ENCODE results near the gene HOXA2. TPM values are rescaled to one million over a fixed set of nuclear protein-coding genes. Genes with fewer than 3 reads are reported as not detected.

HOXA2 gene
- total and polyA plus RNA-seq, 2 experiments from 2014 or later: 0.07 TPM; not detected in 1

DNA sequence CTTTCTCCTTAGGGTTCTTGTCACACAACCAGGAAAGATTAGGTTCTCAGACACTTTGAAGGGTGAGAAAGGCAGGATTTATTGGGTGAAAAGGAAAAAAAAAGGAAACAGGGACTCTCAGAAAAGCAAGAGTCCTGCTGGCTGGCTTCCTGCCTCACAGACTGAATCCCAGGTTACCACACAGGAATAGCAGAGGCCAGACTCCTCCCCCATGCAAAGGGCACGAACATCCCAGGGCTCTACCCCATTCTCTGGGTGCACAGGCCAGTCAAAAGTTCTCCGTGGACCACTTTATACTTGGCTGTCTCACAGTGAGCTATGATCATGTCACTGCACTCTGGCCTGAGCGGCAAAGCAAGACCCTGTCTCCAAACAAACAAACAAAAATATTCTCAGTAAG is 49.3 kb downstream of the HOXA2 start:
- H3K4me1 ChIP-seq (ENCODE audit: insufficient read depth): no peaks in the 10 kb centered on the region
- no peak overlapping the region for H3K4me3 ChIP-seq
- no peaks in the 10 kb centered on the region for H3K9me3 ChIP-seq (ENCODE audit: low read depth)
- no peak overlapping the region for H3K27ac ChIP-seq
- no peak overlapping the region for H2AFZ ChIP-seq
- no peak for TF ChIP-seq EZH2phosphoT487 (IDR thresholded peaks at IDR 0.05; ENCODE audit: low read depth, severe bottlenecking, unreplicated experiment)
- TF ChIP-seq, protein P1, sequence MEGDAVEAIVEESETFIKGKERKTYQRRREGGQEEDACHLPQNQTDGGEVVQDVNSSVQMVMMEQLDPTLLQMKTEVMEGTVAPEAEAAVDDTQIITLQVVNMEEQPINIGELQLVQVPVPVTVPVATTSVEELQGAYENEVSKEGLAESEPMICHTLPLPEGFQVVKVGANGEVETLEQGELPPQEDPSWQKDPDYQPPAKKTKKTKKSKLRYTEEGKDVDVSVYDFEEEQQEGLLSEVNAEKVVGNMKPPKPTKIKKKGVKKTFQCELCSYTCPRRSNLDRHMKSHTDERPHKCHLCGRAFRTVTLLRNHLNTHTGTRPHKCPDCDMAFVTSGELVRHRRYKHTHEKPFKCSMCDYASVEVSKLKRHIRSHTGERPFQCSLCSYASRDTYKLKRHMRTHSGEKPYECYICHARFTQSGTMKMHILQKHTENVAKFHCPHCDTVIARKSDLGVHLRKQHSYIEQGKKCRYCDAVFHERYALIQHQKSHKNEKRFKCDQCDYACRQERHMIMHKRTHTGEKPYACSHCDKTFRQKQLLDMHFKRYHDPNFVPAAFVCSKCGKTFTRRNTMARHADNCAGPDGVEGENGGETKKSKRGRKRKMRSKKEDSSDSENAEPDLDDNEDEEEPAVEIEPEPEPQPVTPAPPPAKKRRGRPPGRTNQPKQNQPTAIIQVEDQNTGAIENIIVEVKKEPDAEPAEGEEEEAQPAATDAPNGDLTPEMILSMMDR (IDR thresholded peaks at IDR 0.05; ENCODE audit: poor library complexity): no peak
- no peak for TF ChIP-seq EZH2 (IDR thresholded peaks at IDR 0.05; ENCODE audit: borderline replicate concordance)
- no peaks in the 10 kb centered on the region for H3K9me2 ChIP-seq (replicated peaks; ENCODE audit: insufficient read depth)
- 44% methylated on average over 3 of the region's 3 CpGs for WGBS (ENCODE audit: low lambda C conversion rate, missing lambda C conversion rate)
- H4K20me1 ChIP-seq (ENCODE audit: insufficient read depth, poor library complexity, severe bottlenecking): no peaks in the 10 kb centered on the region
- no peaks in the 10 kb centered on the region for H3K79me2 ChIP-seq
- no peak for DNase-seq (ENCODE audit: low spot score)
- no peak overlapping the region for H3K4me2 ChIP-seq
- no peaks in the 10 kb centered on the region for H3K27me3 ChIP-seq
- H3K36me3 ChIP-seq (replicated peaks; ENCODE audit: insufficient read depth, low read depth): no peaks in the 10 kb centered on the region

DNA sequence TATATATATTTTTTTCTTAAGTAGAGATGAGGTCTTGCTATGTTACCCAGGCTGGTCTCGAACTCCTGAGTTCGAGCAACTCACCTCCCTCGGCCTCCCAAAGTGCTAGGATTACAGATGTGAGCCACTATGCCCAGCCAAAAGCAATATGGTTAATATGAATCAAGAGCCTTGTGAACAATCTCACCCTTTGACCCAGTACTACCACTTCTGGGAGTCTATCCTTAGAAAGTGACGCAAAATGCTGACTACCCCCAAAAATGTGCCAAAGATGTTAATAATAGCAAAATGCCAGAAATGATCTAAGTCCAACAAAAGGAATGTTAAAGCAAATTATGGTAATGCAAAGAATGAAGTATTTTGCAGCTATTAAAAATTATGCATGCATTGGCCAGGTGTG is 51.0 kb downstream of the HOXA2 start:
- WGBS (ENCODE audit: low lambda C conversion rate, missing lambda C conversion rate): 96% methylated on average over 4 of the region's 4 CpGs
- TF ChIP-seq EZH2 (IDR thresholded peaks at IDR 0.05; ENCODE audit: borderline replicate concordance) (no peak), EZH2phosphoT487 (IDR thresholded peaks at IDR 0.05; ENCODE audit: low read depth, severe bottlenecking, unreplicated experiment) (no peak)
- TF ChIP-seq, protein P1 (IDR thresholded peaks at IDR 0.05; ENCODE audit: poor library complexity): no peak

More for the DNA sequence above, 51.0 kb downstream of the HOXA2 start:
- Histone ChIP-seq H3K27ac (no peak overlapping the region), H3K4me2 (no peak overlapping the region), H3K9me3 (ENCODE audit: low read depth) (no peaks in the 10 kb centered on the region), H3K9me2 (replicated peaks; ENCODE audit: insufficient read depth) (no peaks in the 10 kb centered on the region), H3K4me3 (no peak overlapping the region), H3K27me3 (no peaks in the 10 kb centered on the region), H3K36me3 (replicated peaks; ENCODE audit: insufficient read depth, low read depth) (no peaks in the 10 kb centered on the region), H2AFZ (no peak overlapping the region), H3K4me1 (ENCODE audit: insufficient read depth) (no peaks in the 10 kb centered on the region), H4K20me1 (ENCODE audit: insufficient read depth, poor library complexity, severe bottlenecking) (no peaks in the 10 kb centered on the region), H3K79me2 (no peaks in the 10 kb centered on the region)
- no peak for DNase-seq (ENCODE audit: low spot score)

Small RNA genes within 50 kb of the gene (small RNA-seq; reads per million reads assigned to genes)
- gene AC004080.5 (not detected), gene RF01977 (not detected)

Other genes starting within 250 kb of the HOXA2 start
- 12.3 and 13.5 TPM in 2 replicates for gene SKAP2, start 238.1 kb downstream of the HOXA2 start, total RNA-seq
- gene SKAP2, start 238.1 kb downstream of the HOXA2 start, polyA plus RNA-seq: 8.4 and 11.7 TPM in 2 replicates
- 0.12 and 0.30 TPM in 2 replicates for gene HOXA1, start 6.7 kb downstream of the HOXA2 start, total RNA-seq
- gene HOXA1, start 6.7 kb downstream of the HOXA2 start, polyA plus RNA-seq: 0.25 and 0.77 TPM in 2 replicates
- 1.3 and 1.4 TPM in 2 replicates for gene HOXA4, start 28.1 kb upstream of the HOXA2 start, total RNA-seq
- gene HOXA4, start 28.1 kb upstream of the HOXA2 start, polyA plus RNA-seq: 0.69 and 0.96 TPM in 2 replicates
- gene HOXA5, start 41.0 kb upstream of the HOXA2 start, total RNA-seq: 0.08 and 0.70 TPM in 2 replicates
- 0.41 and 0.92 TPM in 2 replicates for gene HOXA5, start 41.0 kb upstream of the HOXA2 start, polyA plus RNA-seq
- not detected in 2 replicates for gene HOXA6, start 45.1 kb upstream of the HOXA2 start, total RNA-seq
- 0.16 and 0.23 TPM in 2 replicates for gene HOXA6, start 45.1 kb upstream of the HOXA2 start, polyA plus RNA-seq
- 0.83 and 3.0 TPM in 2 replicates for gene HOXA3, start 49.9 kb upstream of the HOXA2 start, total RNA-seq
- 4.1 and 4.5 TPM in 2 replicates for gene HOXA3, start 49.9 kb upstream of the HOXA2 start, polyA plus RNA-seq
- 0.32 and 0.83 TPM in 2 replicates for gene HOXA7, start 54.0 kb upstream of the HOXA2 start, total RNA-seq
- 1.0 TPM in 1 of 2 replicates, not detected in the other for gene HOXA7, start 54.0 kb upstream of the HOXA2 start, polyA plus RNA-seq
- gene HOXA9, start 62.9 kb upstream of the HOXA2 start, total RNA-seq: 3.6 and 5.9 TPM in 2 replicates
- 3.5 and 4.4 TPM in 2 replicates for gene HOXA9, start 62.9 kb upstream of the HOXA2 start, polyA plus RNA-seq
- 9.9 and 15.1 TPM in 2 replicates for gene HOXA10, start 71.6 kb upstream of the HOXA2 start, total RNA-seq
- 7.7 and 8.1 TPM in 2 replicates for gene HOXA10, start 71.6 kb upstream of the HOXA2 start, polyA plus RNA-seq
- gene HOXA11, start 82.5 kb upstream of the HOXA2 start, total RNA-seq: 6.4 and 9.6 TPM in 2 replicates
- gene HOXA11, start 82.5 kb upstream of the HOXA2 start, polyA plus RNA-seq: 5.4 and 7.6 TPM in 2 replicates
- gene HOXA13, start 97.4 kb upstream of the HOXA2 start, total RNA-seq: 13.0 and 14.2 TPM in 2 replicates
- 6.1 and 6.2 TPM in 2 replicates for gene HOXA13, start 97.4 kb upstream of the HOXA2 start, polyA plus RNA-seq
- gene EVX1, start 140.1 kb upstream of the HOXA2 start, total RNA-seq: 1.1 and 1.6 TPM in 2 replicates
- 0.95 and 1.9 TPM in 2 replicates for gene EVX1, start 140.1 kb upstream of the HOXA2 start, polyA plus RNA-seq

All from hepatocyte (in vitro differentiated cells).